Head of caudate nucleus (tissue), 42 donors: ENCODE results near the gene GLIPR2.
"Not testable (repeated sequence)": the region's sequence is repeated elsewhere in the genome, so short reads cannot be mapped to it uniquely, and the experiment has no call there.

Source experiments
- DNase-seq, 42 donors: peaks; one replicate each; pipeline versions ENCODE4 v3.0.0 to v3.0.0-alpha.2; 2020 to 2021; ENCODE audit warnings: mixed read lengths in 7 of 42
- intact Hi-C: fragments of 100-400 bp; cut with DNase I; formaldehyde crosslinking; loops from one replicate; pipeline ENCODE4 v1.15.0; 2022

GLIPR2 gene

GRCh38 chr9:36174731-36175130 is 38.2 kb downstream of the GLIPR2 start:
- DNase-seq, result peak in 1 of 42 donors; percentile 9
- intact Hi-C loops, result no loop called here

GRCh38 chr9:36175209-36175608 is 38.7 kb downstream of the GLIPR2 start:
- intact Hi-C loops, result not testable (repeated sequence)

GRCh38 chr9:36176496-36176895 is 40.0 kb downstream of the GLIPR2 start:
- intact Hi-C loops, result not testable (repeated sequence)
- DNase-seq, result peak in 1 of 42 donors; percentile 1

More at GRCh38 chr9:36175209-36175608, 38.7 kb downstream of the GLIPR2 start:
- not testable (repeated sequence) for DNase-seq

GRCh38 chr9:36177571-36177970 is 41.0 kb downstream of the GLIPR2 start:
- intact Hi-C loops, result no loop called here
- no peak for DNase-seq

GRCh38 chr9:36180243-36180642 is 43.7 kb downstream of the GLIPR2 start:
- intact Hi-C loops, DNase-seq: not testable (repeated sequence)

GRCh38 chr9:36187414-36187813 is 50.9 kb downstream of the GLIPR2 start:
- no peak for DNase-seq
- intact Hi-C loops, result no loop called here

GRCh38 chr9:36188212-36188611 is 51.7 kb downstream of the GLIPR2 start:
- no peak for DNase-seq
- intact Hi-C loops, result loop anchor here (2.0 kb wide), 1 partner anchor 141 kb away; no protein-coding TSS in a partner anchor

- peak in 2 of 42 donors; percentile 17 to 43 for DNase-seq
- intact Hi-C loops, result loop anchor here (2.0 to 5.0 kb wide), 3 partner anchors 69 to 212 kb away; partner anchors contain the start of genes GNE and RNF38
These were observed 53.4 kb downstream of the GLIPR2 start for GRCh38 chr9:36189976-36190375.

GRCh38 chr9:36190388-36191289 is 54.1 kb downstream of the GLIPR2 start, which contains the start of gene CLTA:
CLTA (plus strand) TSS chr9:36190921; CDS start chr9:36191057, 136 bp downstream.
- intact Hi-C loops, result loop anchor here (2.0 to 5.0 kb wide), 2 partner anchors 68 to 212 kb away; partner anchors contain the start of genes GNE and RNF38
- DNase-seq, result peak; percentile 95 to 100 (median 98)

- peak in 35 of 42 donors; percentile 20 to 72 (median 44) for DNase-seq
- intact Hi-C loops, result loop anchor here (2.0 to 5.0 kb wide), 2 partner anchors 68 to 211 kb away; partner anchors contain the start of genes GNE and RNF38
These were observed 54.7 kb downstream of the GLIPR2 start for GRCh38 chr9:36191290-36191645.

- intact Hi-C loops, result loop anchor here (2.0 to 5.0 kb wide), 2 partner anchors 67 to 211 kb away; partner anchors contain the start of genes GNE and RNF38
- DNase-seq, result peak in 1 of 42 donors; percentile 1
These were observed 55.2 kb downstream of the GLIPR2 start for GRCh38 chr9:36191686-36192085.

- intact Hi-C loops, result loop anchor here (5.0 kb wide), 1 partner anchor 210 kb away; the partner anchor contains the start of gene RNF38
- DNase-seq, result no peak
These were observed 55.7 kb downstream of the GLIPR2 start for GRCh38 chr9:36192196-36192595.

- DNase-seq, result no peak
- intact Hi-C loops, result loop anchor here (5.0 kb wide), 1 partner anchor 209 kb away; the partner anchor contains the start of gene RNF38
These were observed 56.5 kb downstream of the GLIPR2 start for GRCh38 chr9:36193023-36193422.

GRCh38 chr9:36194326-36195000 is 57.9 kb downstream of the GLIPR2 start:
- intact Hi-C loops, result loop anchor here (5.0 kb wide), 1 partner anchor 208 kb away; the partner anchor contains the start of gene RNF38
- no peak for DNase-seq

- peak in 5 of 42 donors; percentile 4 to 39 (median 13) for DNase-seq
- intact Hi-C loops, result no loop called here
These were observed 68.5 kb downstream of the GLIPR2 start for GRCh38 chr9:36204906-36205547.

- DNase-seq, result peak in 41 of 42 donors; percentile 38 to 82 (median 64)
- intact Hi-C loops, result no loop called here
These were observed 70.5 kb downstream of the GLIPR2 start for GRCh38 chr9:36207016-36207415.

GRCh38 chr9:36207546-36208012 is 71.0 kb downstream of the GLIPR2 start:
- intact Hi-C loops, result no loop called here
- no peak for DNase-seq

- intact Hi-C loops, result no loop called here
- peak in 3 of 42 donors; percentile 13 to 40 (median 25) for DNase-seq
These were observed 72.2 kb downstream of the GLIPR2 start for GRCh38 chr9:36208521-36209253.
